HG02798 (cell line): Measurements from ENCODE around the gene SIRPA.
"Not testable (repeated sequence)": the region's sequence is repeated elsewhere in the genome, so short reads cannot be mapped to it uniquely, and the experiment has no call there.

Experiments used
- ATAC-seq: cut with Tn5 transposase; IDR thresholded peaks from one replicate; pipeline ENCODE4 v1.9.1; 2021; ENCODE audit warnings: mild to moderate bottlenecking; ENCODE audit not compliant: unreplicated experiment, poor library complexity

The SIRPA gene

DNA sequence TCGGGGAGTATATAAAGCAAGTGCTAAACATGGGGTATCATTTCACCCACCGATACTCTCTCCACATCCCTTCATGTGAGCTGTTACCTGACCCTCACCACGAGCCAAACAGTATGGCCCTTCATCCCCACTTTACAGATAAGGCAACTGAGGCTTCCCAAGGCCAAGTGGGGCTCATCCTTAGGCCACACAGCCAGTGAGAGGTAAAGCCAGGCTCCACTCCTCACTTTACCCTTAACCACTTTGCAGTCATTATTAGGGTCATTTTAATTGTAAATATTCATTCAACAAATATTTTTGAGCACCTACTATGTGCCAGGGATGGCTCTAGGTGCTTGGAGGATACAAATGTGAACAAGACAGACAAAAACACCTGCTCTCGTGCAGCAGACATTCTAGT, 7.0 kb downstream of the SIRPA start:
- ATAC-seq = no peak

DNA sequence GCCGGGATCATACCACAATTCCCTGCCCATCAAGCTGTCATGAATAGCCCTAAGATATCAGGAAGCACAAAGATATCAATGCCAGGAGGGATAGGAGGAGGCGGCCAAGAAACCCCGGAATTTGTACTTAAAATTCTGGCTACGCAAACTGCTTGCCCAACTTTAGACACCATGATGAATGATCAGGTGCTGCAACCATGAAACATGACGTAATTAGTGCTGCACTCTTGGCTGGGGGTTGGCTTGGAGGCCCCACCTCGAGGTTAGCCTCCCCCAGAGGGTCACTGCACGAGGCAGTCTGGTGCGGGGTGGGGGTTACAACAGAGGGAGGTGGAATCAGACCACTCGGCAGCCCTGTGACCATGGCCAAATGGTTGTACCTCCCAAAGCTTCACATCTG, 8.9 kb downstream of the SIRPA start:
- no peak for ATAC-seq

DNA sequence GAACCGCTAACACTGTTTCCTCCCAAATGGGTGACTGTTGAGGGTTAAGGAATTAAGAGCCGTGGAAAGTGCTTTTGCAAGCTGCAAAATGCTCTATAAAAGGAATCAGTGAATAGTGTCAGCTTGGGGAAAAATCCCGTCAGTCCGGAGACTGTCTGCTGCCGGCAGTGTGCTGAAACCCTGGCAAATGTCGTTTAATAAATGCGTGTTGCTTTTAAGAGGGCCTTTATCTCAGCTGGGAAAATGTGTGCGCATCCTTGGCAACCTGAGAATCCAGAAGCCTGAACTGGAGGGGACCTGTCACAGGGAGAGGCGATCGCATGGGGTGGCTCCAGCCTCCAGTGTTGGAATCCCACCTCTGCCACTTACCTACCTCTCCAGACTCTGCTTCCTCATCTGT, 9.8 kb downstream of the SIRPA start:
- no peak for ATAC-seq

DNA sequence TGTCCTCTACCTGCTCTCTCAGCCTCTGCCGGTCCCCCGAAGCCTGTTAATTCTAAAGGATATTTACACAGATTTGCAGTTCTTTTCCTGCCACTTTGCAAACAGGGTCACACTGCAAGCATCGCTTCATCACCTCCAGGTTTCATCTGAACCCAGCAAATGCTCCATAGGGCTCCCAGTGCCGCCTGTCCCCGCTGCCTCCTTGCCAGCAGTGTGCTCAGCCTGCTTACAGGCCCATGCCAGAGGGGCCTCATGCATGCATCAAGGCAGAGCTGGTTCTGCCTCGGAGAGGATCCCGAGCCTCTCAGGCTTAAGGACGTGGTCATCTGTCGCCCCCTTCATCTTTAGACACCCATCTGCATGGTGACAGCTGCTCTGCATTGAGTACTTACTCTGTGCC, 10.5 kb downstream of the SIRPA start:
- no peak for ATAC-seq

DNA sequence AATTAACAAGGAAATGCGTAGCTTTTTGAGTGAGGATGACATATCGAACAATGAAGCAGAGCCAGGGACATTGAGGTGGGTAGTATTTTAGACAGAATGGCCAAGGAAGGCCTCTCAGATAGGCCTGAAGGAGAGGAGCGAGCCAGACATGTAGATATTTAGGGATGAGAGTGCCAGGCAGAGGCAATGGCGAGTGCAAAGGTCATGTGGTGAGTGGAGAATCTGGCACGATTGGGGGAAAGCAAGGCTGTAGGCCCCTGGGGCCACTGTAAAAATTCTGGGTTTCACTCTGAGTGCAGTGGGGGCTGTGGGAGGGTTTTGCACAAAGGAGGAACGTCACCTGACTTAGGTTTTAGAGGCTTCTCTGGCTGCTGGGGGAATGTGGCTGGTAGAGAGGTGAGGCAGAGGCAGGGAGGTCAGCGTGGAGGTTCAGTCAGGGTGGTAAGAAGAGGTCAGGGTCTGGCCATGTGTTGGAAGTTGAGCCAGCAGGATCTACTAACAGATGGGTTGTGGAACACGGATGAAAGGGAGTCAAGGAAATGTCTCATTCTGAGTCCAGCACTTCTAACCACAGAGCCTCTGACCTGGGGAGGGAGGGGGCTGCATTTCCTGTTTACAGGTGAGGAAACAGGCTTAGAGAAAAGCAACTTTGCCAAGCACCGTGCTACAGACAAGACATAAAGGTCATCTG, 11.3 kb downstream of the SIRPA start:
- ATAC-seq = no peak

DNA sequence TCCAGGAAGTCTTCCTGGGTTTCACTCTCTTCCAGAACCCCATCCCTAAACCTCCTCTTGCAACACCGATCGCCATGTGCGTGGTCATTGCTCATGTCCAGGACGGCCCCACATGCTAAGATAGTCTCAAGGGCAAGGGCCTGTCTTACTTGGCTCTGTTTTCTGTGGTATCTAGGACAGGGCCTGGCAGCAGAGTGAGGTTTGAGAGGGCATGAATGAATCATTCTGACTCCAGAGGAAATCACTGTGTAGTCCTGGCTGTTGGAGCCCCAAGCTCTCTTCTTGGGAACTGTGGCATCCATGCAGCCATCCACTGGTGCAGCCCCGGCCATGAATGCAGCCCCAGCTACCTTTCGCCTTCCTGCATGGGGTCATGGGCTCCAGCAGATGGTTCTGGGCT, 12.4 kb downstream of the SIRPA start:
- ATAC-seq = no peak

DNA sequence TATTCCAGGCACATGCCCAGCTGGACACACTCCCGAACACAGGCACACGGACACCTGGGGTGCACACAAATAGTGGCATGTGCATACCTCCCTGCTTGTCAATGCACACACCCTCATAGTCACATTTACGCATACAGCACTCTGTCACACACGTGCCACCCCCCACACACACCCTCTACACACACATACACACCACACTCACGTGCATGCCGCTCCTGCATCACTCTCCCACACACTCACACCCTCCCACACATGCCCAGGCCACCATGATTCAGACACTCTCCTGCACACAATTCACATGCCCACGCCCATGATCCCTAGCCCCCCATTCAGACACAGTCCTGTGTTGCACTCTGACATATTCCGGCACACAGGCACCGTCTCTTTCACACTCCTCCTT, 13.0 kb downstream of the SIRPA start:
- no peak for ATAC-seq

DNA sequence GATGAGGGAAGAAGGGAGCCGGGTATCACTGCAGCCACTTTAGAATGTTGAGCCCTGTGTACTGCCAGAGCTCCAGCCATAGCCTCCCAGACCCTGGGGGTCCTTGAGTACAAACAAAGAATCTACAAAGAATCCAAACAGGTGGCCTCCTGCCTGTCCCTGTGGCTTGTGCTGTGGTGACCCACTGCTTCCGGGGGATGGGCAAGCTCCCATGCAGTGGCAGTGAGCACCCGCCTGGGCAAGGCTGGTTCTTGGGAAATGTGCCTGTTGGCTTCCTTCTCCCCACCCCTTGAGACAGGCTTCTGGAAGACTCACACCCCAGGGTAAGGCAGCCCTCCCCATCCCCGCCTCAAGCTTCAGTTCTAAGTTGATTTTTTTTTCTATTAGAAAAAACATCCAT, 13.9 kb downstream of the SIRPA start:
- no peak for ATAC-seq

DNA sequence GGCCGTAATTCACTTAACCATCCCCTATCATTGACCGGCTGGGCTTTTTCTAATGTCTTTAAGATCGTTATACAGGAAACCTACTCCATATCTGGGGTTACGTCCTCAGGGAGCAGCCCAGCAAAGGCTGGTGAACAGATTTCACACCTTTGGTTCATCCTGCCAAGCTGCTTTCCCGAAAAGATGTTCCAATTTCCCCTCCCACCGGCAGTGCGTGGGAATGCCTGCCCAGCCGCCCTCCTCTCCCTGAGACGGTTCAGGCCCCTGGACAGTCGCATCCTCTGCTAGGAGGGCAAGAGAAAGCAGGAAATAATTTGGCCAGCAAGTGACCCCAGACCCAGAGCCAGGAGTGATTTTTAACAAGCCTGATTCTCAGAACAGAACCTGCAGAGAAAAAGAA, 16.3 kb downstream of the SIRPA start:
- no peak for ATAC-seq

DNA sequence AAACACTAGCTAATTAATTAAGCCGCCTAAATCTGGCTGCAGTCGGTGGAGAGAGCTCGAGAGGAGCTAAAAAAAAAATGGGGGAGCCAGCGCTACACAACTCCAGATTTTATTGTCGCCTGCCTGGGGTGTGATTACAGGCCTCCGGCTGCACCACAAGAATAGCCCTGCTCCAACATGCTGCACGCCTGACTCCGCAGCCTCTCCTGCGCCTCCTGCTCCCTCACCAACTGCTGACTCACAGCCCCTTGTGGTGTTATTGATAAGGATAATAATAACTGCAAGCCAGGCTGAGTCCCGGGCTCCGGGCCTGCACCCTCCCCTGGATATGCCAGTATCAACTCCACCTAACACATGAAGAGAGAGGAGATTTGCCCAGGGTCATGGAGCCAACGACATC, 16.8 kb downstream of the SIRPA start:
- ATAC-seq = no peak

DNA sequence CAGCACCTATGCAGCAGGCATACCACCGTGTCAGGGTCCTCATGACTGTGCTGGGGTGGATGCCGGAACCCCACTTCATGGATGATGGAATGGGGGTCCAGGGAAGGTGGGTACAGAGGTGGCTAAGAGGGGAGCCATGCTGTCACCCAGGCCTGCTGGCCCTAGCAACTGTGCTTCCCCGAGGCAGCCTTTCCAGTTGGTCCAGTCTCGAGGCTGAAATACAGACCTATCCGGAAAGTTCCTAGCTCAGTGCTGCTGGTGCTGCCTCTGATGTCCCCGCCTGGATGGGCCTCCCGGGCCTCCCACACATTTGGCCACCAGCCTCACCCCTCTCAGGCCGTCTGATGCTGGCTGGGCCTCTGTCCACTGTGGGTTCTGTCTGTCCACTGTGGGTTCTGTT, 17.4 kb downstream of the SIRPA start:
- no peak for ATAC-seq

DNA sequence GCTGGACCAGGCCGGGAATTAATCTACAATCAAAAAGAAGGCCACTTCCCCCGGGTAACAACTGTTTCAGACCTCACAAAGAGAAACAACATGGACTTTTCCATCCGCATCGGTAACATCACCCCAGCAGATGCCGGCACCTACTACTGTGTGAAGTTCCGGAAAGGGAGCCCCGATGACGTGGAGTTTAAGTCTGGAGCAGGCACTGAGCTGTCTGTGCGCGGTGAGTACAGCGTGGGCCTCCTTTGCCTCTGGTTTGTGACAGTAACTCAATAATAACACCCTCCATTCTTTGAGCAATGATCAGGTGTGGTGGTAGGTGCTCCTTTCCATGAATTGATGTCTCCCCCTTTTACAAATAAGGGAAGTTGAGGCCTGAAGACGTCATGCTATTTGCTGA, 20.0 kb downstream of the SIRPA start:
- not testable (repeated sequence) for ATAC-seq

DNA sequence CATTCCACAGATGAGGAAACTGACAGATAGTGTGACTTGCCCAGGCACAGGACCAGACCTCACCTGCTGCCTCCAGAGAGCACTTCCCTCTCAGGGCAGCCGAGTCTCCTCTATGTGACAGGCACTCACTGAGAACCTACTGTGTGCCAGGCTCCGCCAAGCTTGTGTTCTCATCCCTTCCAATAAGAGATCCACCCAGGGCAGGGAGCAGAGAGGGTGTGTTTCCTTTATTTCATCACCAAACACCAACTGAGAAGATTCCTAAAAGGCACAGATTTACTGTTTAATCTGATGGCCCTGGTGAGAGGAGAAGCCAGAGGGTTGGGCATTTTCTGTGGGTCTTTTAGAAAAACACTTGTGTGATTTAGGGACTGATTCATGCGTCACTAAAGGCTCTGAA, 20.5 kb downstream of the SIRPA start:
- ATAC-seq = no peak

DNA sequence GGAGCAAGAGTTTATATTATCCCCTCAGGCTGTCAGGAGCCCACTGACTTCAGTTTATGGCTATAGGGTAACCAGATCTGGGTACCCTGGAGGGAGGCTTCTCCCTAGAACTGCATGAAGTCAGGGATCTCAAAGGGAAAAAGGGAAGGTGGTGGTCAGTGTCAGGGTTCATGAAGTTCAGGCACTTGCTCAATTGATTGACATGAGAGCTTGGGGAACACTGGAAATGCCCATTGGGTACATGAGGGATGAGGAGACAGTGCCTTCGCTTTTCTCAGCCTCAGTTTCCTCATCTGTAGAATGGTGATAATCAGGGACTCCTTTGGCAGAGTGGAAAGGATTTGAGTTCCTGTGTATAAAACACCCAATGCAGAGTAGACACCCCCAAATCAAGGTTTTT, 22.6 kb downstream of the SIRPA start:
- no peak for ATAC-seq

DNA sequence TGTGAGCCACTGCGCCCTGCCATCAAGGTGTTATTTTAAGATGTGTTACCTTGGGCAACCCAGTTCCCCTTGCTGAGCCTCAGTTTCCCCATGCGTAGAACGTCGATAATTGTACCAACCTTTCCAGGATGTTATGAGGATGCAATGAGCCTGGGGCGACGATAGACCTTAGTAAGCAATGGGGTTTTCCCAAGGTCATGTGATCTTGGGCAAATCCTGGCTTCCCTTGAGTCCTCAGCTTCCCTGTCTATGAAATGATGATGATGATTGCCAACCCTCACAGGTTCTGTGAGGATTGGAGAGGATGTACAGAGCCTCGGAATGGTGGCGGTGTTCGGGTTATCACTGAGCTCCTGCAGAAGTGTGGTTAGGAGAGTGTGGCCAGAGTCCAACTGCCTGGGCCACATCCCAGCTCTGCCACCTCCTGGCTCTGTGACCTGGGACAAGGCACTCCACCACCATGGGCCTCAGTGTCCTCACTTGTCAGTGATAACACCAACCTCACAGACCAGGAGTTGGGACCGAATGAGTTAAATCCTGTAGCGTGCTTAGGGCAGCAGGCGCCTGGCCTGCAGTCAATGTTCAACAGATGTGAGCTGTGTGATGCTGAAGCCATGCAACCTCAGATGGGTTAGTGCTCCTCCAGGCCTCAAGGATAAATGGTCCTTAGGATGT, 23.4 kb downstream of the SIRPA start:
- no peak for ATAC-seq

DNA sequence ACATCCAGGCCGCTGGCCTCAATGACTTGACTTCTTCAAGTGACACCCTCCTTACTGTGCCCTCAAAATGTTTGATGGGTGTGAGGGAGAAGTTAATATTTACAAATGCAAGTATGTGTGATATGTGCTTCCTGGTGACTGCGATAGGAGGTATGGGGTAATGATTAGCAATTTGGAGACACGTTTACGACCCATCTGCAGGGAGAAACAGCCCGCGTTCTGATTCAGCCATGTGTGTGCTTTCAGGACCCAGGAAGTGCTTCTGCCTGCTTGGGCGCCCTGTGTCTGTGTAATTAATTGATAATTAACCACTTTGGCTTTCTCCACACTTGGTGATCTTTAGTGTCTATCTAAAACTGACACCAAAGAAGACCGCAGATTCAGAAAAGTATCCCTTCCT, 25.0 kb downstream of the SIRPA start:
- ATAC-seq = no peak

DNA sequence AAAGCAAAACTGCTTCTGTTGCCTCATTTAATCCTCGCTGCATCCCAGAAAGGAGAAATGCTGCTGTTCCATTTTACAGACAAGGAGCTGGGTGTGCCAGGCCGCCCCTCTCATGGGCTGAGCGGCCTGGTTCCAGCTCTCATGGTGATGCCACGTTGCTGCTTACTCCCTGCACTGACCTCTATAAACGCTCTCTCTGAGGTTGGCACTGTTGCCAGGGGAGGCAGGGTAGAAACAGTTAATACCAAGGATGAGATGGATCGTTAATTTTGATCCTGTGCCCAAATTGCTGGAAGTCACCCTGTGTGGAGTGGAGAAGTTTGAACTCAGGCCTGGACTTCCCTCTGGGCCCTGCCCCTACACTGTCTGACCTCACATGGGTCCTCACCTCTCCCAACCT, 25.6 kb downstream of the SIRPA start:
- ATAC-seq = no peak

DNA sequence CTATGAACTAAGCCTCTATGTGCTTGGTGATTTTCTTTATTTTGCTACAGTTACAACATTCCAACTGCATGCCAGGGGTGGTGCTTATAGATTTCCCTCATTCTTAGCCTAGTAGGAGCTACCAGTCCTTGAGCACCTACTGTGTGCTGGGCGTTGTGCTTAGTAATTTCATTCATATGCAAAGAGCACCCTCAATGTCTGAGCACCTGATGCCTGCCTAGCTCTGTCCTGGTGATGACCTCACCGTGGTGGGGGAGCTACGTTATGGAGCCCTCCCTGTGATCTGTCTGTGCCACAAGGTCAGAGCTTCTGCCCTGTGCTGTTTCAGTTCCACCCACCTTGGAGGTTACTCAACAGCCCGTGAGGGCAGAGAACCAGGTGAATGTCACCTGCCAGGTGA, 26.8 kb downstream of the SIRPA start:
- not testable (repeated sequence) for ATAC-seq

DNA sequence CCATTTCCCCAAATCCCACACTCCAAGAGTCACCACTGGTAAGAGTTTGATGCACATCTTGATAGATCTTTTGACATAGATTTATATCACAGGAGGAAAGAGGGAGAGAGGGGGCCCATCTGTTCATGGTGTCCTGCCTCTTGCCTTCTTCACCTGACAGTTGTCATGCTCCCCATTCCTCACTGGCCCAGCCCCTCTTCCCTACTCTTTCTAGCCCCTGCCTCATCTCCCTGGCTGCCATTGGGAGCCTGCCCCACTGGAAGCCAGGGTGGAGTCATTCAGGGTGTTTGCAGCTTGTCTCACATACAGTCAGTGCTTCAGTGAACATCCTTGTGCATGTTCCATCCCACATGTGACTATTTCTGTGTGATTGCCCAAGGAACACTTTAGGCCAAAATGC, 27.6 kb downstream of the SIRPA start:
- ATAC-seq = no peak

DNA sequence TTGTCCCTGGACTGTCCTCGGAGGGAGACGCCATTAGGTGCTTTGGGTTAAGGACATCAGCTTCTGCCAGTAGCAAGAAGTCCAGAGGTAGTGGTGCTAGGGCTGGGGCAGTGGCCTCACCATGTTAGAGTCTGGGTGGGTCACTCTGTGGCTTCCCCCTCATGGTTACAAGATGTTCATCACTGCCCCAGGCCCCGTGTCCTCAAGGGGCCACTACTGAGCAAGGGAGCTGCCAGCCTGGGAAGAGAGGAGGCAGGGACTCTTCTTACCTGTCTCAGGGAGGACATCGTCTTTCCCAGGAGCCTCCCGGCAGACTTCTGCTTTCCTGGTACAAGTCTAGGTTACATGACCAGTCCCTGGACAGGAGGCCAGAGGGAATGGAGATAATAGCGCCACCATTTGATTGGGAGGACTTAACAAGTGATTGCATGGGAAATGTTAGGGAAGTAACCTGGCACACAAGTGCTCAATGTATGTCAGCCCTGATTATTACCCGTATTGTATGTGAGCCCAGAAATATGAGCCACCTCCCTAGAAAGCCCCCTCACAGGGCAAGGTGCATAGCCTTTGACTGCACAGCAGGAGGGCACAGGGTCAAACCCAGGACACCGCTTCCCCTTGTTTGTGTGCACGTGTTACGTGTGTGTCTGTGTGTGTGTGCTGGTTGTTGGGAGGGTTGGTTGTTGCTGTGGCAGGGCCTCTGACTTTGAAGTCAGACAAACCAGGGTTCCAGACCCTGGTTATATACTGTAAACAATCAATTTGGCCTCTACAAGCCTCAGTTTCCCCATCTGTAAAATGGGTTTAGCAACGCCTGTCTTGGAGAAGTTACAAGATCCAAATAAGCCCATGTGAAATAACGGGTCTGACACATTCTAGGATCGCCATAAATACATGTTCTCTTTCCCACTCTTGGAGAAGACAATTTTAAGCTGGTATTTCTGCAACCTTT, 30.0 kb downstream of the SIRPA start:
- no peak for ATAC-seq

DNA sequence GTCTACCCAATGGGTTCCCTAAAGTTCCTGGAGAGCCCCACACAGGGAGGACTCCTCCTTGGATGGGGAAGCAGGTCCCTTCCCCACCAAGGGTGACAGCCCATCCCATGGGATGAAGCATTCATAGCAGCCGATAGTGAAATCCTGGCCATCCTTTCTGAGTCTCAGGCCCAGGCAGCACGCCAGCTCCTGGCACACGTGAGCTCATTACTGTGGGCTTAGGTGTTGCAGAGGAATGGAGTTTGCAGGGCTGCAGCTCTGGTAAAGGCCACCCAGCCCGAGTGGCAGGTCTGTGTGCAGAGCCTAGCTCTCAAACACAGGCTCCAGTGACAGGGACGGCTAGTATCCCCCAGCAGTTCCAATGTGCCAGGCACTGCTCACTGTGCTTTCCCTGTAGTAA, 31.0 kb downstream of the SIRPA start:
- ATAC-seq = no peak
